HG03139 (cell line): ENCODE data around the gene HOXB9.

Experiments used
- ATAC-seq: cut with Tn5 transposase; IDR thresholded peaks from one replicate; pipeline ENCODE4 v1.9.1; 2021; ENCODE audit not compliant: unreplicated experiment

The HOXB9 gene

DNA sequence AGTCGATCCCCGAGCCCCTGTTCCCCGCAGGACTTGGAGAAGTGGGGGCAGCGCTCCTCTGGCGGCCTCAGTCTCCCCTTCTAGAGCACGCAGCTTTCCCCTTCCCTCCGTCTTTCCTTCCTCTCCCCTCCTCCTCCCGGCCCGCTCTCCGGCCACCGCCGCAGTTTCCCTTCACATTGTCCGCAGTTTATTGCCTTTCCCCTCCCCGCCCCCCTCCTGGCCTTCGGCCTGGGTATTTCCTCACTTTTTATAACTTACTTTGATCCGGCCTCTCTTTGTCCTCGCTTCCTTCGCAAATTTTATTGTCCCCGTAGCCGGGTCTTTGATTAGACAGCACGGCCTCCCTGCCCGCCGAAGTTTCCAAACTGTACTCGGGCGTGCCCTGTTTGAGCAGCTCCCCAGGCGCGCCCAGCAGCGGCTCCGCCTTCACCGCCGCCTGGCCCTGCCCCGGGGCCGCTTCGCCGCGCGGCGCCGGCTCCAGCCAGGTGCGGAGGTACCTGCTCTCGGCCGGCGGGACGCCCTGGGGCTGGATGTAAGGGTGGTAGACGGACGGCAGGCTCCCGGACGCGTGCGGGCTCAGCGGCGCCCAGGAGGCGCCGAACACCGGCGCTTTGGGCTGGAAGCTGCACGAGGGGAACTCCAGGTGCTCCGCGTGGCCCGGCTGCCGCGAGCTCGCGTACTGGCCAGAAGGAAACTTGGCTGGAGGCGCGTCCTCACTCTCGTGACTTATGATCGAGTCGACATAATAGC, 488 bp downstream of the HOXB9 start:
- ATAC-seq: no peak

DNA sequence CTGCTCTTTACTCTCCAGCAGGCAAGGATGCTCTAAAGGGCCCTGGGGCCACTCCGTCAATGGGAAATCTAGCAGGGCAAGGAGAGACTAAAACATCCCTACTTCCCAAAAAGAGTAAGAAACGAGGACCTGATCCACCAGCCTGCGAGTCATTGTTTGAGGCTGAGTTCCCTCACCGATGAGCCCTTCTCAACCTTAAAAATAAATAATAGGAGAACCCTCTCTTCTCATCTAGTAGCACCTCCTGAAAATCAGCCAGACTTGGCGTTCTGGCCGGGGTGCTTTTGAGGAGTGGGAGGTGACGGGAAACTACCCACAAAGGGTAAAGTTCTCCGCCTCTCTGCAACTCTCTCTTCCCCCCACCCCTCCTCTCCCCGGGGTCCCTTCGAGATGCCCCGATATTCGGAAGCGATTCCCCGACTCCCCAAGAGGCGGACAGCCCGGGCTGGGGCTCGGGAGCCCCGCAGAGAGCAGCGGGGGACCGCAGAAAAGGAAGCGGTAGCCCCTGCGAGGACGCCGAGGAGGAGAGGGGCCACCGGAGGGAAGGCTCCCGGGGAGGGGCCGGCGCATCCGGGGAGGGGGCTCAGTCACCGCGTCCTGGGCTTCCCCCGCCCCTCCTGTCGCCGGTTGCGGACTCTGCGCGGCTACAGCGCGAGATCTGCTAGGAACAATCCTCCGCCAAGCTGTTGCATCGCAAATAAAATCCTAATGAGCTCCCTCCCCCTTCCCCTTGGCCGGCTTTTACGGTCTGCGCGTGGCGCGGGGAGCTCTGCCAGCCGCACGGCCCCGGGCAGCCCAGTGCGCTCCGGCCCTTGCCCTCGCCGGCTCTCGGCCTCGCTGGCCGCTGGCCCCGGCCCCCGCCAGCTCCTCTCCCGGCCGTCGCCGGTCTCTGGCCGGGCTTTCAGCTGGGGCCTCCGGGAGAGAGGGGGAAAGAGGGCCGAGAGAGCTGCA, 1.3 kb downstream of the HOXB9 start:
- ATAC-seq: no peak

DNA sequence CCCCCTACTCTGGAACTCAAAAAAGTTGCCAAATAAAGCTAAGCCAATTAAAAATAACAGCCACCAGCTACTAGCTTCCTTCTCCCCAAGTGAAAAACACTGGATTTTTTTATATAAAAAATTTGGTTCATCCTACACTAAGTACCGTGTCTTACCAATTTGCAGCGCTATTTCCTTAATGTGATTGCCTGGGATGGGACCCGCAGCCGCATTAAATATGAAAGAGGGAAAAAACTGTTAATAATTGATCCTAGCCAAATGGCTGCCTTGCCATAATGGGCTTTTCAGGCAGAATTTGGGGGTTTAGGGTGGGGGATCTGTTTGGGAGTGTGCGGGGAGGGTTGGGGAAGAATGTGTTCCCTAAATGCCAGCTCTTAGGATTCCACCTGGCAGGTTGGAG, 2.0 kb downstream of the HOXB9 start:
- ATAC-seq: no peak

- ATAC-seq: no peak
Observed at GRCh38 chr17:48623583-48623982, 2.6 kb downstream of the HOXB9 start.

DNA sequence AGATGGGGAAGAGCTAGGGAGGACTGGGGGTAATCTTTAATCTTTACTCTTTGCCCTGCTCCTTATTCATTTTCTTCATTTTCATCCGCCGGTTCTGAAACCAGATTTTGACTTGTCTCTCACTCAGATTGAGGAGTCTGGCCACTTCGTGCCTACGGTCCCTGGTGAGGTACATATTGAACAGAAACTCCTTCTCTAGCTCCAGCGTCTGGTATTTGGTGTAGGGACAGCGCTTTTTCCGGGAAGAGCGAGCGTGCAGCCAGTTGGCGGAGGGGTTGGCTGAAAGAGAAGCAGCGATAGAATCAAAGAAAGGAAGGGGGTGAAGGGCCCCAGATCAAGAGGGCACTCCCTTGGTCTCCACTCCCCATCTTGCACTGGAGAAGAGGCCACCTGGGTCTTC, 3.3 kb downstream of the HOXB9 start:
- no peak for ATAC-seq

DNA sequence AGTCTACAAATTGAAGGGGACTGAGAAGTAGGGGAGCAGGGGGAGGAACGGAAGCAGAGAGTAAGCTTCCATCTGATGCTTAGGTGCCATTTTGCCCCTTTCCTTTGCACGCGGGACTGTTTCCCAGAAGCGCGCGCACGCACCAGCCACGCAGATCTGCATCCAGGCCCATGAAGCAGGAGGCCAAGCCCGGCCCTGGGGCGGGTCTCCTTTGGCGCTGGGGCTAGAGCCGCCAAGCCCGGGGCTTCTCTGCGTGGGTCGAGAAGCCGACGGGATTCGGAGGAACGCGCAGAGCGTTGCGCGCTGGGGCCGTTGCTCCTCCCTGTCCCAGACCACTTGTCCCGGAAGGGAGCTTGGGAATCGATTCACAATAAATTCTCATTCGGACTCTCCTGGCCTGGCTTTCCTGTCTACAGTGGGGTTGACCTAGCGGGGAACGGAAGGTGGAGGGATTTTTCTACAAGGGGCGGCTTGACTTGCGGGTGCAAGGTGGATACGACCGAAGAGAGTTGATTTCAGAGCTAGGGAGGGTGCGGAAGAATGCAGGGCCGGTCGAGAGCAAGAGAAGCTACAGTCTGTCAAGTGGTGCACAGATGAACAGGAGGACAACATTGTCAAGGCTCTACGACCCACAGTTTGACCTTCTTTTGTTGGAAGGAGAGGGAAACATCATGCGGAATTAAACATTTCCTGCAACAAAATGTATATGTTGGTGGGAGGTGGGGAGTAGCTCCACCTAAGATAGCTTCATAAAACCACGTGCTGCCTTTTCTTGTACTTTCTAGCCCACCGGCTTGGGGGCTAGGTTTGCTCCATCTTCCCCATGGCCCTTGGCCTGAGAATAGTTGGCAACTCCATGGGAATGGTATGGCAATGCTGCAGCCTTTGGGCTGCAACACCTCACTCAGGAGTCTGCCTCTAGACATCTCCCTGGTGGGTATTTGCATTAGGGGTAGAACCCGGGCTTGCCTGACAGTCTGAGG, 4.5 kb downstream of the HOXB9 start:
- no peak for ATAC-seq

GRCh38 chr17:48620461-48621139, 5.6 kb downstream of the HOXB9 start:
- ATAC-seq: no peak

- no peak for ATAC-seq
Observed at GRCh38 chr17:48619826-48620449, 6.2 kb downstream of the HOXB9 start.

DNA sequence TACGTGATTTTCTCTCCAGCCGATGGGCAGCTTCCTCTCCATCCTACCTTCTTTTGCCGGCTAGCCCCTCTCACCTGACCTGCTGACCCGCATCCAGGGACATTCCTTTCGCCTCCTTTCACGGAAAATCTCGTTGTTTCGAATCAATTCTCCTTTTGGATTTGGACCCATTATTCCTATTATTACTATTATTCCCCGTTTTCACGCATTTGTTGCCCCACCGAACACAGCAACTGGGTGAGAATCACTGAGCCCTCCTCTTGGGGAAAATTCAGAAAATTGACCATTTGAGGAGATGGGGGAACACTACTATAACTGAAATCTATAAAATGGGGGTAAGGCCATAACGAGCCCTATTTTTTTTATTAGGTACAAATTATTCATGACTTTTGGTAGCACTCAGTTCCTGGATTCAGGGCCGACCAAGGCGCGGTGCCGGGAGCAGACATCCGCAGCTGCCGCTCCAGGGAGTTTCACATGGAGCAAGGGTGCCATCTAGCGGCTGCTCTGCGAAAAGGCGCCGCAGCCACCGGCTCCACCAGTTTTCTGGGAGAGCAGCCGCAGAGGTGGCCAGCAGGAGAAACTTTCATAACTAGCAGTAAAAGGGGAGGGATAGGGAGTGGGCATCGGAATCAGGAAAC, 7.8 kb downstream of the HOXB9 start:
- ATAC-seq: no peak

DNA sequence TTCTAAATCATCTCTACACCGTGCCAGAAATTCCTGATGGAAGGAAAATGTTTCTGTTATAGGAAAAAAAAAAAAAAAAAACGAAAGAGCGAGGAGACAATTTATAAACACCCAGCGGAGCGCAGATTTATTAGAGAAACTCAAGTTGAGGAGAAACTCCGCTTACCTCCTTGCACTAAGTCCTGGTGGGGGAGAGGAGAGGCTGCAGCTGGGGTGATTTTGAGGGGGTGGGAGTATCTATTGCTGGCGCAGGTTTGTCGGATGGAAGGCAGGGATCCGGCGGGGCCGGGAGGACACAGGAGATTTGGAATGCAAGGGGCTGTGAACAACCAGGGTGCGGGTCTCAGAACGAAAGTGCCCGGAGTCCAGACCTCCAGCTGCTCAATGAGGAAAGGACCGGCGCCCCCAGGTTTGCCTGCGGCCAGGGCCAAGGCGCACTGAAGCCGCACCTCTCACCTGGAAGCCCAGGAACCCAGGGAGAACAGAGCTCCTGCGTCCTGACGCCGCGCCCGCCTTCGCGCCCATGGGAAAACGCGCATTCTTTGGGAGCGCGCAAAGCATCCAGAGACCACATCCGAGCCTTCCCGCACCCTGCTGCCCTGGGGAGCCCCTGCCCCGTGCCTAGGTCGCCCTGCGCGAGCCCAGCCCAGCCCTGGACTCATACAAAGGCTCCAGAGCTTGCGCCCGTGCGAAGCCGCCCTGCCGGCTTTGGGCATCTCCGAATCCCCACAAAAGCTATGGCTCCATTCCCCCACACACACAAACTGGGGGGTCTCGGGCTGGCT, 8.5 kb downstream of the HOXB9 start:
- no peak for ATAC-seq

GRCh38 chr17:48616717-48617470, 9.3 kb downstream of the HOXB9 start:
- ATAC-seq: no peak

- no peak for ATAC-seq
Observed at GRCh38 chr17:48615963-48616716, 10.0 kb downstream of the HOXB9 start.

GRCh38 chr17:48615047-48615962, 10.9 kb downstream of the HOXB9 start, which contains the start of gene HOXB8:
HOXB8 (minus strand) TSS chr17:48615292; CDS start chr17:48614704, 588 bp downstream.
- ATAC-seq: no peak

DNA sequence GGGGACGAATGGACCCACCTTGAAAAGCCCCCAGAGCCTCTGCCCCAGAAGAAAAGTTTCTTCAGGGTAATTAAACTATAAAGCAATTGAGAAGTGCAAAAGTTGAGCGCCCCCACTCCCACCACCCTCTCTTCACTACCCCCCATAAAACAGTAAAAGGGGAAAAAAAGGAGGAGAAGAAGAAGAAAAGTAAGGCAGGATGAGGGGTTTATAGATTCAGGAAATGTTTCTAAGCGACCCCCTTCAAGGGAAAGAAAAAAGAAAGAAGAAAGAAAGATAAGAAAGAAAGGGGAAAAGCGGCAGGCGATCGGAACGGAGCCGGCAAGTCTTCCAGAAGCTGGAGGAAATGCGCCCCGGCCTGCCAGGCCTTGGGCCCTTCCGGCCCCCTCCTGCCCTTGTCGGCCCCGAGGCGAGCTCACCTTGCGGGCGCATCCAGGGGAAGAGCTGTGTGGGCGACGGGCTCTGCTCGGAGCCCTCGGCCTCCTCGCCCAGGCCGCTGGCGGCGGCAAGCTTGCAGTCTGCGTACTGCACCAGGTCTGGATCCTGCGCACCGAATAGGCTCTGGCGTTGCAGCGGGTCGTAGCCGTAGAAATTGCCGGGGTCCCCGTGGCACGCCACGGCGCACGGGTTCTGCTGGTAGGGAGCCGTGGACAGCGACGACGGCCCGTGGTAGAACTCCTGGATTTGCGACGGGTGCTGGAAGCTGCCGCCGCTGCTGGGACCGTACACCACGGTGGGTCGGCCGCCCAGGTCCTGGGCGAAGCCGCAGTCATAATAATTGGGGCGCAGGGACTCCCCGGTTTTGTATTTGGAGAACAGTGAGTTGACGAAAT, 12.1 kb downstream of the HOXB9 start:
- ATAC-seq: no peak
